HG03135 (cell line): Measurements from ENCODE around the gene SREK1.
"Not testable (repeated sequence)": the region's sequence is repeated elsewhere in the genome, so short reads cannot be mapped to it uniquely, and the experiment has no call there.

ENCODE experiments used
- ATAC-seq: cut with Tn5 transposase; IDR thresholded peaks from one replicate; pipeline ENCODE4 v1.9.1; 2021; ENCODE audit warnings: mild to moderate bottlenecking, moderate library complexity; ENCODE audit not compliant: unreplicated experiment

The SREK1 gene, protein sequence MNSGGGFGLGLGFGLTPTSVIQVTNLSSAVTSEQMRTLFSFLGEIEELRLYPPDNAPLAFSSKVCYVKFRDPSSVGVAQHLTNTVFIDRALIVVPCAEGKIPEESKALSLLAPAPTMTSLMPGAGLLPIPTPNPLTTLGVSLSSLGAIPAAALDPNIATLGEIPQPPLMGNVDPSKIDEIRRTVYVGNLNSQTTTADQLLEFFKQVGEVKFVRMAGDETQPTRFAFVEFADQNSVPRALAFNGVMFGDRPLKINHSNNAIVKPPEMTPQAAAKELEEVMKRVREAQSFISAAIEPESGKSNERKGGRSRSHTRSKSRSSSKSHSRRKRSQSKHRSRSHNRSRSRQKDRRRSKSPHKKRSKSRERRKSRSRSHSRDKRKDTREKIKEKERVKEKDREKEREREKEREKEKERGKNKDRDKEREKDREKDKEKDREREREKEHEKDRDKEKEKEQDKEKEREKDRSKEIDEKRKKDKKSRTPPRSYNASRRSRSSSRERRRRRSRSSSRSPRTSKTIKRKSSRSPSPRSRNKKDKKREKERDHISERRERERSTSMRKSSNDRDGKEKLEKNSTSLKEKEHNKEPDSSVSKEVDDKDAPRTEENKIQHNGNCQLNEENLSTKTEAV

DNA sequence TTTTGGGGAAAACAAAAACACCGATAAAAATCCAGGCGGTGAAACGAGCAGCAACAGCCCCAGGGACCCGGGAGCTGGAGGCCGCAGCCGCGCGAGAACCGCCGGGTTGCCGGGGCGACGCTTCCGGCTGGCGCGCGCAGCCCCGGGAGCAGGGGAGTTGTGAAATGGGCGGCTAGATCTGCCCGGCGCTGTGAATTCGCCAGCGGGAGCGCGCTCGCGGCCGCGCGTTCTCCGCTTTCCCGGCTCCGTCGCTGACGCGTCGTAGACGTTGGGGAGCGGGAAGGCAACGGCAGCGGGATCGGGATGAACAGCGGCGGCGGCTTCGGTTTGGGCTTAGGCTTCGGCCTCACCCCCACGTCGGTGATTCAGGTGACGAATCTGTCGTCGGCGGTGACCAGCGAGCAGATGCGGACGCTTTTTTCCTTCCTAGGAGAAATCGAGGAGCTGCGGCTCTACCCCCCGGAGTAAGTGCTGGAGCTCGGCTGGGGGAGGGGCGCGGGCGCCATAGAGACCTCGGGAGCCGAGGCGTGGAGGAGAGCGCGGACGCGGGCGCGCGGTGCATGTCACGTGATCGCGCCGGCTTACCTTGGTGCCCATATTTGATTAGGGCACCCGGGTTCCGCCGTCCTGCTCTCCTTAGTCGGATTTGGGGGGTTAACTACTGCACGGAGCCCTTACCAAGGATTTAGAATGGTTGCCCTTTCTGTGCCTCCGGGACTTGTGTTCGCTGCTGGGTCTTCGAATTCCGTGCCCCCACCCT is at the start of gene SREK1:
Gene SREK1 (plus strand): TSS at position 227 of the 760 bp plus-strand sequence. CDS start 77 bp downstream, at position 304.
- peak; percentile 92 for ATAC-seq

GRCh38 chr5:66100851-66101250 is 43.2 kb upstream of the SREK1 start:
- no peak for ATAC-seq

GRCh38 chr5:66113160-66113559 is 30.9 kb upstream of the SREK1 start:
- no peak for ATAC-seq

- ATAC-seq, result no peak
These were observed 25.8 kb upstream of the SREK1 start for GRCh38 chr5:66118304-66118703.

DNA sequence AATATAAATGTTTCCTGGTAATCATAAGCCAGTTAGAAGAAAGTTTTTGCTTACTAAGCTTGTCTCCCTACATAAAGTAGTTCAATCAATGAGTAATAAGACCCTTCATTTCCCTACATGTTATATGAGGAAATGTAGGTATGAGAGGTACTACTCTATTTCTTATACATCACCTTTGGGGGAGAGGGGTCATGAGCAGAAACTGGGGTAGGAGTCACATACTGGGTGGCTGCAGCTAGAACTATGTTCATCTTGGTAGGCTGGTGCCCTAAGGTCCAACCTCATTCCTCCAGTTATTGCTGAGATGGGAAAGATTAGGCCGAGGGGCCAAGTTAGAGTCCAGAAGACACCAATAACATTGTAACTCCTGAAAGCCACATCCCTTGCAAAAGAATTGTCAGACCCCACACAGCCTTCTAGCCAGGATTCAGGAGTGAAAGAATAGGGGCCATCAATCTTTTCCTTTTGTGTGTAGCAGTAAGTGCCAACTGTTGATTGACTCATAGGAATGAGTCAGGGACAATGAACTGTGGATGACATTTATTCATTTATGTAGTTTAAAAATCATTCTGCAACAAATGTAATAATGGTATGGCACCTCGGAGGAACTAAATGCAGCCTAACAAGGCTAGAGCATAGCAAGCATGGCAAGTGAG is 21.6 kb upstream of the SREK1 start:
- ATAC-seq, result no peak

GRCh38 chr5:66129144-66129543 is 15.0 kb upstream of the SREK1 start:
- ATAC-seq, result no peak

GRCh38 chr5:66130493-66130892 is 13.6 kb upstream of the SREK1 start:
- ATAC-seq, result no peak

- ATAC-seq, result no peak
These were observed 9.7 kb upstream of the SREK1 start for GRCh38 chr5:66134407-66134861.

- ATAC-seq, result no peak
These were observed 8.0 kb upstream of the SREK1 start for GRCh38 chr5:66136053-66136452.

GRCh38 chr5:66136944-66137343 is 7.2 kb upstream of the SREK1 start:
- not testable (repeated sequence) for ATAC-seq

DNA sequence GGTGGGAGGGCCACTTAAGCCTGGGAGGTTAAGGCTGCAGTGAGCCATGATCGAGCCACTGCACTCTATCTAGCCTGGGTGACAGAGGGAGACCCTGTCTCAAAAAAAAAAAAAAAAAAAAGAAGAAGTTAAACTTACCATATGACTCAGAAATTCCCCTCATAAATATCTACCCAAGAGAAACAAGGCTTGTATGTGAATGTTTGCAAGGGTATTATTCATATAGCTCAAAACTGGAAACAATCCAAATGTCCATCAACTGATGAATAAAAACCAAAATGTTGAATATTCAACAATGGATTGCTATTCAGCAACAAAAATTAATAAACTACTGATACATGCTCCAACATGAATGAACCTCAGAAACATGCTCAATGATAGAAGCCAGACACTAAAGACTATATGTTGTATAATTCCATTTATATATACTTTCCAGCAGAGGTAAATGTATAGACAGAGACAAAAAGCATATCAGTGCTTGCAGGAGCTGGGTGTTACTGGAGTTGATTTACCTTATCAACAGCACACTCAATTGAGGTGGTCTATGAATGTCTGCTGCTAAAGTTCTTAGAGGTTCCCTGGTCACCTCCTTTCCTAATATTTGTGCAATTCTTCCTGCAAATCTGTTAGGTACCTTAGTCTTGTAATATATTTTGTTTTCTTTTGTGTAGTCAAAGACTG is 5.3 kb upstream of the SREK1 start:
- no peak for ATAC-seq

DNA sequence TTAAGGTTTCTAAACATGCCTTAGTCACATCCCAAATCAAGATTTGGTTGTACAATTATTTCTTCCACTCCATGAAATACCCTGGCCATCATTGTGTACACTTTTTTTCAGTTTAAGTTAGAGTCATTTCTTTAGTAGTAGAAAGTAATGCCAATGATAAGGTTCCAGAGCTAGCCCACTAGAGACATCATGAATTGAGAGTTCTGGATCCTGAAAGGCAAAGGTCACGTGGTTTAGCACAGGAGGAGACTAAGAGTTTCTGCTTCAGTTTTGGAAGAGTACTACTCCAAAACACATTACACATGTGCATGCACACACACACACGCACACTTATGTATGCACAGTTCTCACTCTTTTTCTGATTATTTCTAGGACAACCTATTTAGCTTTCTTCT is 4.8 kb upstream of the SREK1 start:
- no peak for ATAC-seq

DNA sequence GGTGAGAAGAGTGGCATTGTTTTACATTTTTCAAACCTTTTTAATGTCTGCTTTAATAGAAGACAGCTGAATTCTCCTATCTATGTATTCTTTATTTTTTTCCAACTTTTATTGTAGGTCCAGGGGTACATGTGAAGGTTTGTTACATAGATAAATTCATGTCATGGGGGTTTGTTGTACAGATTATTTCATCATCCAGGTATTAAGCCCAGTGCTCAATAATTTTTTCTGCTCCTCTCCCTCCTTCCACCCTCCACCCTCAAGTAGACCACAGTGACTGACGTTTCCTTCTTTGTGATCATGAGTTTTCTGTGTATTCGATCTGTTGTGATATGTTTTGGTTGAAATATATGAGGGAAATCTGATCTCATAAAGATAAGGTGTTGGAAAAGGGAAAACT is 1.7 kb upstream of the SREK1 start:
- no peak for ATAC-seq

DNA sequence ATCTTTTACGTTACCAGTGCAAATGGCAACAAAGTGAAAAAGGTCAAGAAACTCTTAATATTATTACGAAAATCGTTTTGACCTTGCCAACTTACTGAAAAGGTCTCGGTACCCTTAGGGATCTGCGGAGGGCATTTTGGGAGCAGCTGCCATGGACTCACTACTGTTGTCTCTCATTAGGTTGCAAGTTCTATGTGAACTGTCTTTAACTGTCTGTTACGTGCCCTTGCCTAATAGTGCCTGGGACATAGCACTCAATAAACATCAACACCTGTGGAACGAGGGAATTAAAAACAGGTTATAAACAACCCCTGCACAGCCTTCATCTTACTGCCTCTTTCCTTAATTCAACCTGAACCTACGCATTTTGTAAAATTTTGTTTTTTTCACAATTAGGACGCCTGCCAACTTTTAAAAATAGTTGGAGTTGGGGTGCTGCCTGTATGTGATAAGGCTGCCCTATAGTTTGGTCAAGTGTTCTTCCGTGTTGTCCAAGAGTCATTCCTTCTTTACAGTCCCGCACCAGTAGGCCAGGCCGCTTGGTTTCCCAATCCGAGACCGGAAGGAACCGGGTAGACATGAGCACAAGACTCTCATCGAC is 527 bp upstream of the SREK1 start:
- ATAC-seq, result peak; percentile 27

GRCh38 chr5:66144834-66145390 is 812 bp downstream of the SREK1 start:
- peak; percentile 43 for ATAC-seq

GRCh38 chr5:66145737-66146136 is 1.6 kb downstream of the SREK1 start:
- no peak for ATAC-seq

DNA sequence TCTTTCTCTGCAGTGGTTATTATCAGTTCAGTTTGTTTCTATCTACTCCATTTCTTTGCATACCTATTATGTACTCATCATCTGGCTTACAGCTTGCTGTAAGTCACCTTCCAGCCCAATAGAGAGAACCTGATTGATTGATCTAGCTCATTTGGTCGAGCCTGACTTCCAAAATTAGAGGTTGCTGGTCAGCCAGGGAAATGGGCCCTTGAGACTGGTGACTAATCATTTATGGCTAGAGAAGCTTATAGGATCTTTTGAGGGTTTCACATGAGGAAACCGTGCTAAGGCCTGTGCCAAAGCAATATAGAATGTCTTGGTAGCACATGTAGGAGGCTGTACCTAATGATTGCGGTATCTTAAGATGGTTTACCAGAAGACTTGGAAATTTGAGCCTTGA is 5.8 kb downstream of the SREK1 start:
- ATAC-seq, result no peak

- no peak for ATAC-seq
These were observed 6.9 kb downstream of the SREK1 start for GRCh38 chr5:66151030-66151429.

DNA sequence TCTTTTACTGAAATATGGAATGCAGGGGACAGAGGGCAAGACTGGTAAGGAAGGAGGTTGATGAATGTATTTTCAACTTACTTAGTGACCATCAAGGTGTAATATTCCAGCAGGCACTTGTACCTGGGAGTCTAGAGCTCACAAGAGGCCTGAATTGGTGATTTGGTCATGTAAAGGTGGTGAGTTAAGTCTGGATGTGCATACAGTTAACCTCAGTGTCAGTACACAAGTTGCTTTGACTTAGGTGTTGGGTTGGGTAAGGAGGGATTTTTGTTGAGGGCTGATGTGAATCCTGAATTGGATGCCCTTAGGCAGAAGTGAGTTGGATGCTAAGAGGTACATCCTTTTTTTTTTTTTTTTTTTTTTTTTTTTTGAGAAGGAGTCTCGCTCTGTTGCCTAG is 7.4 kb downstream of the SREK1 start:
- no peak for ATAC-seq

GRCh38 chr5:66157046-66157445 is 12.9 kb downstream of the SREK1 start:
- ATAC-seq, result no peak
